Measurements from ENCODE around the gene RAB4B. TPM values are rescaled to one million over a fixed set of nuclear protein-coding genes. Genes with fewer than 3 reads are reported as not detected.

The RAB4B gene
- total RNA-seq = 4.2 and 7.9 TPM in 2 replicates

GRCh38 chr19:40777937-40778705 lies at the start of gene RAB4B:
Gene RAB4B, plus strand, starts transcription at chr19:40778247. Its CDS starts 129 bp downstream, at chr19:40778376.

GRCh38 chr19:40750058-40750873 lies 27.8 kb upstream of the RAB4B start, which contains the start of gene ACTMAP:
Gene ACTMAP, minus strand, starts transcription at chr19:40750477. Its CDS starts 674 bp downstream, at chr19:40749803.

GRCh38 chr19:40750874-40751537 lies 27.0 kb upstream of the RAB4B start, which contains the start of gene SNRPA:
Gene SNRPA, plus strand, starts transcription at chr19:40751203. Its CDS starts 206 bp downstream, at chr19:40751409.

GRCh38 chr19:40774916-40775631 lies 3.0 kb upstream of the RAB4B start, which contains the start of gene MIA:
Gene MIA, plus strand, starts transcription at chr19:40775521. Its CDS starts 22 bp downstream, at chr19:40775543.

GRCh38 chr19:40798683-40799557 lies 20.9 kb downstream of the RAB4B start, which contains the start of gene EGLN2:
Gene EGLN2, plus strand, starts transcription at chr19:40799191. Its CDS starts 1,382 bp downstream, at chr19:40800573.

Other genes with a start within 250 kb of the RAB4B start
- 55.9 and 57.1 TPM in 2 replicates for gene SHKBP1, start 201.4 kb upstream of the RAB4B start, total RNA-seq
- gene LTBP4, start 176.9 kb upstream of the RAB4B start, total RNA-seq = 20.2 and 75.8 TPM in 2 replicates
- 6.8 and 24.3 TPM in 2 replicates for gene NUMBL, start 87.6 kb upstream of the RAB4B start, total RNA-seq
- 18.1 and 31.0 TPM in 2 replicates for gene COQ8B, start 61.4 kb upstream of the RAB4B start, total RNA-seq
- gene ITPKC, start 61.1 kb upstream of the RAB4B start, total RNA-seq = 33.2 and 75.7 TPM in 2 replicates
- gene ACTMAP, start 27.8 kb upstream of the RAB4B start, total RNA-seq = 0.68 and 1.4 TPM in 2 replicates
- 20.1 and 30.1 TPM in 2 replicates for gene SNRPA, start 27.0 kb upstream of the RAB4B start, total RNA-seq
- 0.34 and 0.71 TPM in 2 replicates for gene MIA, start 2.7 kb upstream of the RAB4B start, total RNA-seq
- 65.6 and 74.6 TPM in 2 replicates for gene EGLN2, start 20.9 kb downstream of the RAB4B start, total RNA-seq
- gene CYP2A6, start 72.2 kb downstream of the RAB4B start, total RNA-seq = not detected in 2 replicates
- gene CYP2A7, start 104.0 kb downstream of the RAB4B start, total RNA-seq = not detected in 2 replicates
- not detected in 2 replicates for gene CYP2B6, start 213.0 kb downstream of the RAB4B start, total RNA-seq